ENCODE measurements around the gene ELMOD3. TPM values are rescaled to one million over a fixed set of nuclear protein-coding genes. Genes with fewer than 3 reads are reported as not detected.
A peak's percentile ranks its signal among the peaks of the same experiment; 100 is the strongest.
"Not testable (repeated sequence)": the region's sequence is repeated elsewhere in the genome, so short reads cannot be mapped to it uniquely, and the experiment has no call there.

Gene ELMOD3
- polyA plus RNA-seq, 2 of the 4 experiments (the other 2 are of a cell fraction) = 17.8 to 29.9 TPM

DNA sequence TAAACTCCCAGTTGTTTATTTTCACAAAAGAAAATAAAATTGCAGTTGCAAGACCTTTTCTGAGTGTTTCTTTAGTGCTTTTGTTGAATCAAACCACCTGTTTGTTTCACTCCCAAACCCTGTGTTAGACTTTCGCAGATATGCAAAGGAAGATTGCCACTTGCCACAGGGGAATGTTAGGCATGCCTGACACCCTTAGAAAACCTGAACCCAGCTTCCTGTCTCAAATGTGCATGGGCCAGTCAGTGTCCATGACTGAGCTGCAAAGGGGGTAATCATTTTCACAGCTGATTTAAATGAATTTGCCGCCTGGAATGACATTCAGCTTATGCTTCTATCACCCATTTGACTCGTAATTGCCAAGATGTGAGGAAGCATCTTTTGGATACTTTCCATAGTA, 44.2 kb upstream of the ELMOD3 start:
- no peak overlapping the region for H3K27ac ChIP-seq
- no peak overlapping the region for H3K4me2 ChIP-seq
- DNase-seq (ENCODE audit: low read depth in 1 of 2, low spot score in 1 of 2) (no peak), ATAC-seq (no peak), FAIRE-seq (no peak)
- no peak overlapping the region for H3K4me3 ChIP-seq
- ChIA-PET CTCF (interaction anchor here (0.7 to 4.7 kb wide), 5 partner anchors 11 to 243 kb away, joined by 3 to 77 read pairs (median 5); no protein-coding TSS in a partner anchor), POLR2A (interaction anchor here (1.2 kb wide), 1 partner anchor 10 kb away, joined by 4 read pairs; no protein-coding TSS in a partner anchor)
- no peaks in the 10 kb centered on the region for H3K9me3 ChIP-seq
- WGBS (ENCODE audit: missing lambda C conversion rate) = 94% methylated on average over 3 of the region's 3 CpGs
- peaks cover 5% of the 10 kb centered on the region; the same call in 1 of the 3 replicates for H3K4me1 ChIP-seq
- TF ChIP-seq RCOR1 (IDR thresholded peaks at IDR 0.05; ENCODE audit: low read depth, low read length) (no peak), CBX2 (IDR thresholded peaks at IDR 0.05; ENCODE audit: borderline replicate concordance, low read depth) (no peak), MAZ (IDR thresholded peaks at IDR 0.05; ENCODE audit: borderline replicate concordance, low read depth, low read length) (no peak)

GRCh38 chr2:85312404-85312803, 42.2 kb upstream of the ELMOD3 start:
- FAIRE-seq = no peak
- peak in 1 of 2 experiments; percentile 52; a peak in 3 of 6 replicates for ATAC-seq
- POLR2A ChIA-PET = interaction anchor here (0.6 to 1.9 kb wide), 2 partner anchors 15 to 232 kb away, joined by 3 to 10 read pairs; partner anchors contain the start of gene TGOLN2
- H3K4me3 ChIP-seq = no peak overlapping the region
- no peak overlapping the region for H3K4me2 ChIP-seq
- H3K9me3 ChIP-seq = no peaks in the 10 kb centered on the region
- H3K27ac ChIP-seq = no peak overlapping the region
- 85% methylated on average over 7 of the region's 7 CpGs for WGBS (ENCODE audit: missing lambda C conversion rate)
- DNase-seq (ENCODE audit: low read depth in 1 of 2, low spot score in 1 of 2) = peak in 1 of 2 experiments; percentile 34
- TF ChIP-seq ZSCAN20 (CRISPR knock-in tag; IDR thresholded peaks at IDR 0.05) = no peak
- no peak for TF ChIP-seq FOSL2 (IDR thresholded peaks at IDR 0.05)
- TF ChIP-seq FOSL2 (CRISPR knock-in tag; IDR thresholded peaks at IDR 0.05) = 0 out of 2 replicates have a peak, but pooled peaks have one; percentile 8
- peaks cover 5% of the 10 kb centered on the region; the same call in 1 of the 3 replicates for H3K4me1 ChIP-seq
- CTCF ChIA-PET = interaction anchor here (1.2 to 4.4 kb wide), 3 partner anchors 9 to 246 kb away, joined by 3 to 39 read pairs (median 21); no protein-coding TSS in a partner anchor

DNA sequence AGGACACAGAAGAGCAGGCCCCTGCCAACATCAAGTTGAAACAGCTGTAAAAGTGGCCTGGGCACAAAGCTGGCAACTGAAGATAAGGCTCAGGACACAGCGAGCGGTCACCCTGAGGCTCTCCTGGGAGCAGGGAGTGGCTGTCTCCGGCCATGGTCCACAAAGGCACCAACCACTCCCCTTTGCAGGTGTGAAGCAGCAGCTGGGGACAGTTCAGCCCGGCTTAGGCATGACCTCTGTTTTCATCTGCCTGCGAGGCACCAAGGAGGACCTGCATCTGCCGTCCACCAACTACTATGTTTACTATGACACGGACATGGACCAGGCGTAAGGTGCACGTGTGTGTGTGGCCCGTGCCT, 39.7 kb upstream of the ELMOD3 start:
- POLR2A ChIA-PET = no interaction called here
- no peaks in the 10 kb centered on the region for H3K9me3 ChIP-seq
- H3K4me1 ChIP-seq = no peaks in the 10 kb centered on the region; the same call in 2 of the 3 replicates
- FAIRE-seq = no peak
- WGBS (ENCODE audit: missing lambda C conversion rate) = 96% methylated on average over 10 of the region's 10 CpGs
- CTCF ChIA-PET = interaction anchor here (0.9 to 4.4 kb wide), 5 partner anchors 14 to 298 kb away, joined by 3 to 39 read pairs (median 5); no protein-coding TSS in a partner anchor
- ATAC-seq = peak in 1 of 2 experiments; percentile 10; a peak in 3 of 6 replicates
- no peak for DNase-seq (ENCODE audit: low read depth in 1 of 2, low spot score in 1 of 2)
- no peak overlapping the region for H3K4me2 ChIP-seq
- TF ChIP-seq TP53 (CRISPR knock-in tag; IDR thresholded peaks at IDR 0.05) (no peak), E2F6 (IDR thresholded peaks at IDR 0.05; ENCODE audit: borderline replicate concordance, low read depth) (no peak)
- H3K27ac ChIP-seq = no peak overlapping the region
- H3K4me3 ChIP-seq = no peak overlapping the region

- POLR2A ChIA-PET; DNase-seq (ENCODE audit: low read depth in 1 of 2, low spot score in 1 of 2): not testable (repeated sequence)
- WGBS (ENCODE audit: missing lambda C conversion rate) = 66% methylated on average over 5 of the region's 5 CpGs
Observed at GRCh38 chr2:85315921-85316320, 38.6 kb upstream of the ELMOD3 start.

DNA sequence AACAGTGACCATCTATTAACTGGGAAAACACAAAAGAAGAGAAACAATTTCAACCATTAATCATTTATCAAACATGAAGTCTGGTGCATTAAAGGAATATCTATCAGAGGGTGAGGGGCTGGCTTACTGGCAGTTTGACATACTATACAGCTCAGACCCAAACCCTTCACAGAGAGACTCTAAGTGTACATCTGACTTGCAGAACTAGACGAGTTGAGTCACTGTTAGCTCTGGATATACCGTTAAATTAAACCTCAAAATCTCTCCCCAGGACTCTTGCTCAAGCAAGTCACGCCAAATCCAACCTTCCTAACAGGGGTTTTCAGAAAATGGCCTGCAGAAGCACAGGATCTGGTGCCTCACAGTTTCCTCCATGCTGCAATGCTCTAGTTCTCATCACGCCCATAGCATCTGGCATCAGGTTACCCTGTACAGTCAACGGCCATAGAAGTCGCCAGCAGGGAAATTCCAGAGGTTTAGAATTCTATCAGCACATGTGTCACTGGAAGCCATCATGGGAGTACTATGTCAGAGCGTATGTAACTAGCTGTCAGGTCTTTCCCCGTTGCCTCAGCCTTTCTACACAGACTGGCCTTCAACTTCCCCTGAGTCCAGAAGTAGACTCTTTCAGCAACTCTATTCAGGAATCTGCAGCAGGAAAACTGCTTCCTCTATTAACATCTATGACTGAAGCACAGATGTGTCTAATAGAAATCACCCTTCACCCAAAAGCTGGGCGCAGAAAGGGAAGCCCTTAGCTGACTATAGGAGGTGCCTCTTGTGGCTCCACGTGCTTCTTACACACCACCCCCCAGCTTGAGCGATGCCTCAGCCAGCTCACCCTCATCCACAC, 36.1 kb upstream of the ELMOD3 start:
- ATAC-seq (peak in 1 of 2 experiments; percentile 21; a peak in 1 of 6 replicates), FAIRE-seq (no peak), DNase-seq (ENCODE audit: low read depth in 1 of 2, low spot score in 1 of 2) (no peak)
- H3K4me2 ChIP-seq = no peak overlapping the region
- 85% methylated on average over 11 of the region's 11 CpGs for WGBS (ENCODE audit: missing lambda C conversion rate)
- POLR2A ChIA-PET = interaction anchor here (0.6 to 3.2 kb wide), 3 partner anchors 9 to 220 kb away, joined by 3 to 24 read pairs (median 3); partner anchors contain the start of genes MAT2A and TGOLN2
- no peak for TF ChIP-seq FOXS1 (CRISPR knock-in tag; IDR thresholded peaks at IDR 0.05)
- CTCF ChIA-PET = interaction anchor here (1.4 to 7.1 kb wide), 4 partner anchors 19 to 252 kb away, joined by 3 to 48 read pairs (median 6); no protein-coding TSS in a partner anchor
- H3K4me3 ChIP-seq = no peak overlapping the region
- no peaks in the 10 kb centered on the region for H3K9me3 ChIP-seq
- no peaks in the 10 kb centered on the region for H3K4me1 ChIP-seq
- no peak overlapping the region for H3K27ac ChIP-seq

More at GRCh38 chr2:85315921-85316320, 38.6 kb upstream of the ELMOD3 start:
- FAIRE-seq, H3K4me1 ChIP-seq, H3K4me3 ChIP-seq, H3K9me3 ChIP-seq, H3K27ac ChIP-seq, H3K4me2 ChIP-seq: not testable (repeated sequence)
- ATAC-seq = peak; percentile 6 to 14; a peak in 1 of 6 replicates
- CTCF ChIA-PET = interaction anchor here (4.4 kb wide), 1 partner anchor 16 kb away, joined by 39 read pairs; no protein-coding TSS in a partner anchor

Measured in A549 (cell line).